ENCODE results near the gene FAHD1. TPM values are rescaled to one million over a fixed set of nuclear protein-coding genes. Genes with fewer than 3 reads are reported as not detected.

FAHD1 gene
- total and polyA plus RNA-seq, 9 of the 15 experiments (the other 6 are each of a cell fraction or from before 2014, with no cell fraction given): 2.2 to 20.9 (median 10.7) TPM

DNA sequence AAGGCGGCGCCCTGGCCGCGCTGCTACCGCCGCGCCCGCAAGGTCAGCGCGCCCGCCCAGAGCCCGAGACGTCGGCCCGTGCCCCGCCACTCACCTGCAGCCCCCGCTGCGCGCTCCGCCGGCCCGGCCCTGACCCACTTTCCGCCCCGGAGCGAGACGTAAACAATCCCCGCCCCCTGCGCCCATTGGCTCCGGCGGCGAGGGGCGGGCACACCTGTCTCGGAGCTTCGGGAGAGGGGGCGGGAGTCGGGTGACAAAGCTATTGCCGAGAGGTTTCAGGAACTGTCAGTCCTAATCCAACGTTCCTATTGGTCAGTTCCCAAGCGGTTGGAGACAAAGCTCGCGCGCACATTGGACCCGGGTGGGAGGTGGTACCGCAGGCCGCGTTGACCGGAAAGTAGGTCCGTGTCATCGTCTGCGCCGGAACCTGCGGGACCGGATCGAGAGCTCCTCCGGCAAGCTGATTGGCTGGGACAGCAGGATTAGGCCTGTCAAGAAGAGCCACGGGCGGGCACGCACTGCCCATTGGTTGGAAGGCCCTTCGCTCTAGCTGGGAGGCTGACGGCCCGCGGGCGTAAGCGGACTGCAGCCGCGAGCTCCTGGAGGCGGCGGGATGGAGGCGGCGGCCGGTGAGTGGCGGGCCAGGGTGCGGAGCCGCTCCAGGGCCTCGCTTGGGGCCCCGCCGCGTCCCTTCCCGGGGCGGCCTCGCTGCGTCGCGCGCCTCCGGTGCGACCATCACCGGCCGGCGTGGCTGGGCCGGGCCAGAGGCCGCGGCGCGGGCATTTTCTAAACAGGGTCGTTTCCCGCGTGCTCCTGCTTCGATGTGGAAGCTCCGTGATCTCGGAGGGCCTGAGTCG lies 44.4 kb upstream of the FAHD1 start, which contains the start of the genes NUBP2 and SPSB3 (continued):
- TF ChIP-seq, protein P1, sequence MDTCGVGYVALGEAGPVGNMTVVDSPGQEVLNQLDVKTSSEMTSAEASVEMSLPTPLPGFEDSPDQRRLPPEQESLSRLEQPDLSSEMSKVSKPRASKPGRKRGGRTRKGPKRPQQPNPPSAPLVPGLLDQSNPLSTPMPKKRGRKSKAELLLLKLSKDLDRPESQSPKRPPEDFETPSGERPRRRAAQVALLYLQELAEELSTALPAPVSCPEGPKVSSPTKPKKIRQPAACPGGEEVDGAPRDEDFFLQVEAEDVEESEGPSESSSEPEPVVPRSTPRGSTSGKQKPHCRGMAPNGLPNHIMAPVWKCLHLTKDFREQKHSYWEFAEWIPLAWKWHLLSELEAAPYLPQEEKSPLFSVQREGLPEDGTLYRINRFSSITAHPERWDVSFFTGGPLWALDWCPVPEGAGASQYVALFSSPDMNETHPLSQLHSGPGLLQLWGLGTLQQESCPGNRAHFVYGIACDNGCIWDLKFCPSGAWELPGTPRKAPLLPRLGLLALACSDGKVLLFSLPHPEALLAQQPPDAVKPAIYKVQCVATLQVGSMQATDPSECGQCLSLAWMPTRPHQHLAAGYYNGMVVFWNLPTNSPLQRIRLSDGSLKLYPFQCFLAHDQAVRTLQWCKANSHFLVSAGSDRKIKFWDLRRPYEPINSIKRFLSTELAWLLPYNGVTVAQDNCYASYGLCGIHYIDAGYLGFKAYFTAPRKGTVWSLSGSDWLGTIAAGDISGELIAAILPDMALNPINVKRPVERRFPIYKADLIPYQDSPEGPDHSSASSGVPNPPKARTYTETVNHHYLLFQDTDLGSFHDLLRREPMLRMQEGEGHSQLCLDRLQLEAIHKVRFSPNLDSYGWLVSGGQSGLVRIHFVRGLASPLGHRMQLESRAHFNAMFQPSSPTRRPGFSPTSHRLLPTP (IDR thresholded peaks at IDR 0.05; ENCODE audit: borderline replicate concordance, extremely low read depth, insufficient read length): no peak
- TF ChIP-seq HDAC1 (IDR thresholded peaks at IDR 0.05): no peak; a peak in 1 of 4 replicates
- no peak for TF ChIP-seq NELFE (IDR thresholded peaks at IDR 0.05; ENCODE audit: insufficient read depth, insufficient read length)
- TF ChIP-seq, protein P2, sequence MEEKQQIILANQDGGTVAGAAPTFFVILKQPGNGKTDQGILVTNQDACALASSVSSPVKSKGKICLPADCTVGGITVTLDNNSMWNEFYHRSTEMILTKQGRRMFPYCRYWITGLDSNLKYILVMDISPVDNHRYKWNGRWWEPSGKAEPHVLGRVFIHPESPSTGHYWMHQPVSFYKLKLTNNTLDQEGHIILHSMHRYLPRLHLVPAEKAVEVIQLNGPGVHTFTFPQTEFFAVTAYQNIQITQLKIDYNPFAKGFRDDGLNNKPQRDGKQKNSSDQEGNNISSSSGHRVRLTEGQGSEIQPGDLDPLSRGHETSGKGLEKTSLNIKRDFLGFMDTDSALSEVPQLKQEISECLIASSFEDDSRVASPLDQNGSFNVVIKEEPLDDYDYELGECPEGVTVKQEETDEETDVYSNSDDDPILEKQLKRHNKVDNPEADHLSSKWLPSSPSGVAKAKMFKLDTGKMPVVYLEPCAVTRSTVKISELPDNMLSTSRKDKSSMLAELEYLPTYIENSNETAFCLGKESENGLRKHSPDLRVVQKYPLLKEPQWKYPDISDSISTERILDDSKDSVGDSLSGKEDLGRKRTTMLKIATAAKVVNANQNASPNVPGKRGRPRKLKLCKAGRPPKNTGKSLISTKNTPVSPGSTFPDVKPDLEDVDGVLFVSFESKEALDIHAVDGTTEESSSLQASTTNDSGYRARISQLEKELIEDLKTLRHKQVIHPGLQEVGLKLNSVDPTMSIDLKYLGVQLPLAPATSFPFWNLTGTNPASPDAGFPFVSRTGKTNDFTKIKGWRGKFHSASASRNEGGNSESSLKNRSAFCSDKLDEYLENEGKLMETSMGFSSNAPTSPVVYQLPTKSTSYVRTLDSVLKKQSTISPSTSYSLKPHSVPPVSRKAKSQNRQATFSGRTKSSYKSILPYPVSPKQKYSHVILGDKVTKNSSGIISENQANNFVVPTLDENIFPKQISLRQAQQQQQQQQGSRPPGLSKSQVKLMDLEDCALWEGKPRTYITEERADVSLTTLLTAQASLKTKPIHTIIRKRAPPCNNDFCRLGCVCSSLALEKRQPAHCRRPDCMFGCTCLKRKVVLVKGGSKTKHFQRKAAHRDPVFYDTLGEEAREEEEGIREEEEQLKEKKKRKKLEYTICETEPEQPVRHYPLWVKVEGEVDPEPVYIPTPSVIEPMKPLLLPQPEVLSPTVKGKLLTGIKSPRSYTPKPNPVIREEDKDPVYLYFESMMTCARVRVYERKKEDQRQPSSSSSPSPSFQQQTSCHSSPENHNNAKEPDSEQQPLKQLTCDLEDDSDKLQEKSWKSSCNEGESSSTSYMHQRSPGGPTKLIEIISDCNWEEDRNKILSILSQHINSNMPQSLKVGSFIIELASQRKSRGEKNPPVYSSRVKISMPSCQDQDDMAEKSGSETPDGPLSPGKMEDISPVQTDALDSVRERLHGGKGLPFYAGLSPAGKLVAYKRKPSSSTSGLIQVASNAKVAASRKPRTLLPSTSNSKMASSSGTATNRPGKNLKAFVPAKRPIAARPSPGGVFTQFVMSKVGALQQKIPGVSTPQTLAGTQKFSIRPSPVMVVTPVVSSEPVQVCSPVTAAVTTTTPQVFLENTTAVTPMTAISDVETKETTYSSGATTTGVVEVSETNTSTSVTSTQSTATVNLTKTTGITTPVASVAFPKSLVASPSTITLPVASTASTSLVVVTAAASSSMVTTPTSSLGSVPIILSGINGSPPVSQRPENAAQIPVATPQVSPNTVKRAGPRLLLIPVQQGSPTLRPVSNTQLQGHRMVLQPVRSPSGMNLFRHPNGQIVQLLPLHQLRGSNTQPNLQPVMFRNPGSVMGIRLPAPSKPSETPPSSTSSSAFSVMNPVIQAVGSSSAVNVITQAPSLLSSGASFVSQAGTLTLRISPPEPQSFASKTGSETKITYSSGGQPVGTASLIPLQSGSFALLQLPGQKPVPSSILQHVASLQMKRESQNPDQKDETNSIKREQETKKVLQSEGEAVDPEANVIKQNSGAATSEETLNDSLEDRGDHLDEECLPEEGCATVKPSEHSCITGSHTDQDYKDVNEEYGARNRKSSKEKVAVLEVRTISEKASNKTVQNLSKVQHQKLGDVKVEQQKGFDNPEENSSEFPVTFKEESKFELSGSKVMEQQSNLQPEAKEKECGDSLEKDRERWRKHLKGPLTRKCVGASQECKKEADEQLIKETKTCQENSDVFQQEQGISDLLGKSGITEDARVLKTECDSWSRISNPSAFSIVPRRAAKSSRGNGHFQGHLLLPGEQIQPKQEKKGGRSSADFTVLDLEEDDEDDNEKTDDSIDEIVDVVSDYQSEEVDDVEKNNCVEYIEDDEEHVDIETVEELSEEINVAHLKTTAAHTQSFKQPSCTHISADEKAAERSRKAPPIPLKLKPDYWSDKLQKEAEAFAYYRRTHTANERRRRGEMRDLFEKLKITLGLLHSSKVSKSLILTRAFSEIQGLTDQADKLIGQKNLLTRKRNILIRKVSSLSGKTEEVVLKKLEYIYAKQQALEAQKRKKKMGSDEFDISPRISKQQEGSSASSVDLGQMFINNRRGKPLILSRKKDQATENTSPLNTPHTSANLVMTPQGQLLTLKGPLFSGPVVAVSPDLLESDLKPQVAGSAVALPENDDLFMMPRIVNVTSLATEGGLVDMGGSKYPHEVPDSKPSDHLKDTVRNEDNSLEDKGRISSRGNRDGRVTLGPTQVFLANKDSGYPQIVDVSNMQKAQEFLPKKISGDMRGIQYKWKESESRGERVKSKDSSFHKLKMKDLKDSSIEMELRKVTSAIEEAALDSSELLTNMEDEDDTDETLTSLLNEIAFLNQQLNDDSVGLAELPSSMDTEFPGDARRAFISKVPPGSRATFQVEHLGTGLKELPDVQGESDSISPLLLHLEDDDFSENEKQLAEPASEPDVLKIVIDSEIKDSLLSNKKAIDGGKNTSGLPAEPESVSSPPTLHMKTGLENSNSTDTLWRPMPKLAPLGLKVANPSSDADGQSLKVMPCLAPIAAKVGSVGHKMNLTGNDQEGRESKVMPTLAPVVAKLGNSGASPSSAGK (IDR thresholded peaks at IDR 0.05): no peak
- no peak for TF ChIP-seq POLR3A (IDR thresholded peaks at IDR 0.05; ENCODE audit: borderline replicate concordance, extremely low read depth, insufficient read depth, insufficient read length)
- TF ChIP-seq, protein P3, sequence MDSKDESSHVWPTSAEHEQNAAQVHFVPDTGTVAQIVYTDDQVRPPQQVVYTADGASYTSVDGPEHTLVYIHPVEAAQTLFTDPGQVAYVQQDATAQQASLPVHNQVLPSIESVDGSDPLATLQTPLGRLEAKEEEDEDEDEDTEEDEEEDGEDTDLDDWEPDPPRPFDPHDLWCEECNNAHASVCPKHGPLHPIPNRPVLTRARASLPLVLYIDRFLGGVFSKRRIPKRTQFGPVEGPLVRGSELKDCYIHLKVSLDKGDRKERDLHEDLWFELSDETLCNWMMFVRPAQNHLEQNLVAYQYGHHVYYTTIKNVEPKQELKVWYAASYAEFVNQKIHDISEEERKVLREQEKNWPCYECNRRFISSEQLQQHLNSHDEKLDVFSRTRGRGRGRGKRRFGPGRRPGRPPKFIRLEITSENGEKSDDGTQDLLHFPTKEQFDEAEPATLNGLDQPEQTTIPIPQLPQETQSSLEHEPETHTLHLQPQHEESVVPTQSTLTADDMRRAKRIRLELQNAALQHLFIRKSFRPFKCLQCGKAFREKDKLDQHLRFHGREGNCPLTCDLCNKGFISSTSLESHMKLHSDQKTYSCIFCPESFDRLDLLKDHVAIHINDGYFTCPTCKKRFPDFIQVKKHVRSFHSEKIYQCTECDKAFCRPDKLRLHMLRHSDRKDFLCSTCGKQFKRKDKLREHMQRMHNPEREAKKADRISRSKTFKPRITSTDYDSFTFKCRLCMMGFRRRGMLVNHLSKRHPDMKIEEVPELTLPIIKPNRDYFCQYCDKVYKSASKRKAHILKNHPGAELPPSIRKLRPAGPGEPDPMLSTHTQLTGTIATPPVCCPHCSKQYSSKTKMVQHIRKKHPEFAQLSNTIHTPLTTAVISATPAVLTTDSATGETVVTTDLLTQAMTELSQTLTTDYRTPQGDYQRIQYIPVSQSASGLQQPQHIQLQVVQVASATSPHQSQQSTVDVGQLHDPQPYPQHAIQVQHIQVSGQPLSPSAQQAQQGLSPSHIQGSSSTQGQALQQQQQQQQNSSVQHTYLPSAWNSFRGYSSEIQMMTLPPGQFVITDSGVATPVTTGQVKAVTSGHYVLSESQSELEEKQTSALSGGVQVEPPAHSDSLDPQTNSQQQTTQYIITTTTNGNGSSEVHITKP (IDR thresholded peaks at IDR 0.05; ENCODE audit: partially characterized antibody): no peak
- no peak for TF ChIP-seq ZKSCAN8 (CRISPR knock-in tag; IDR thresholded peaks at IDR 0.05)

All from K562 (cell line).